H9 (cell line): ENCODE data around the gene ACOX1. TPM values are rescaled to one million over a fixed set of nuclear protein-coding genes. Genes with fewer than 3 reads are reported as not detected.
A peak's percentile ranks its signal among the peaks of the same experiment; 100 is the strongest.

ENCODE experiments used
- DNase-seq: peaks from one replicate; pipeline ENCODE4 v3.0.0-alpha.2; 2017
- H2AFZ ChIP-seq: one replicate; pipeline ENCODE4 v1.6.1; 2013; ENCODE audit warnings: mild to moderate bottlenecking, low read length, control low read depth, moderate library complexity
- H2AK5ac ChIP-seq: 2 replicates; pipeline ENCODE4 v1.6.1; 2013; ENCODE audit warnings: low read length, control low read depth, mixed read lengths; ENCODE audit not compliant: insufficient read length
- H2BK120ac ChIP-seq: one replicate; pipeline ENCODE4 v1.6.1; 2013; ENCODE audit warnings: low read depth, mild to moderate bottlenecking, low read length, control low read depth, inconsistent platforms; ENCODE audit not compliant: poor library complexity, severe bottlenecking
- H2BK12ac ChIP-seq: 2 replicates; pipeline ENCODE4 v1.6.1; 2013; ENCODE audit warnings: low read length, control low read depth, mixed read lengths, low read depth; ENCODE audit not compliant: insufficient read length
- H2BK15ac ChIP-seq: 2 replicates; pipeline ENCODE4 v1.6.1; 2013; ENCODE audit warnings: low read depth, low read length, control low read depth
- H2BK20ac ChIP-seq: one replicate; pipeline ENCODE4 v1.6.1; 2013; ENCODE audit warnings: low read depth, mild to moderate bottlenecking, low read length, control low read depth, inconsistent platforms; ENCODE audit not compliant: poor library complexity, severe bottlenecking
- H2BK5ac ChIP-seq: 2 replicates; pipeline ENCODE4 v1.6.1; 2013; ENCODE audit warnings: low read length, control low read depth, mixed read lengths; ENCODE audit not compliant: insufficient read length
- H3K14ac ChIP-seq: 2 replicates; pipeline ENCODE4 v1.6.1; 2013; ENCODE audit warnings: low read length, control low read depth; ENCODE audit not compliant: insufficient read depth
- H3K18ac ChIP-seq: 2 replicates; pipeline ENCODE4 v1.6.1; 2013; ENCODE audit warnings: low read depth, mild to moderate bottlenecking, mixed read lengths, low read length, control low read depth; ENCODE audit not compliant: insufficient read length
- H3K23ac ChIP-seq: 2 replicates; pipeline ENCODE4 v1.6.1; 2013; ENCODE audit warnings: low read length, control low read depth, mixed read lengths, low read depth; ENCODE audit not compliant: insufficient read length
- H3K23me2 ChIP-seq: 2 replicates; pipeline ENCODE4 v1.6.1; 2013; ENCODE audit warnings: low read depth, mild to moderate bottlenecking, mixed read lengths, low read length, control low read depth; ENCODE audit not compliant: insufficient read length, poor library complexity, severe bottlenecking
- H3K27ac ChIP-seq: 2 replicates; pipeline ENCODE4 v1.5.1; 2013; ENCODE audit warnings: low read length, control low read depth, mixed read lengths, low read depth; ENCODE audit not compliant: insufficient read length
- H3K27me3 ChIP-seq: 2 replicates; pipeline ENCODE4 v1.6.1; 2013; ENCODE audit warnings: low read length, control low read depth, inconsistent platforms; ENCODE audit not compliant: insufficient read depth
- H3K4ac ChIP-seq: 2 replicates; pipeline ENCODE4 v1.6.1; 2013; ENCODE audit warnings: low read depth, mild to moderate bottlenecking, control low read depth, inconsistent platforms, low read length, moderate library complexity
- H3K4me1 ChIP-seq: 2 replicates; pipeline ENCODE4 v1.6.1; 2013; ENCODE audit warnings: low read length, control low read depth, inconsistent platforms; ENCODE audit not compliant: insufficient read depth
- H3K4me2 ChIP-seq: 2 replicates; pipeline ENCODE4 v1.6.1; 2013; ENCODE audit warnings: low read length, control low read depth, mixed read lengths; ENCODE audit not compliant: insufficient read length, insufficient read depth
- H3K56ac ChIP-seq: 2 replicates; pipeline ENCODE4 v1.6.1; 2013; ENCODE audit warnings: low read depth, mild to moderate bottlenecking, mixed read lengths, low read length, control low read depth; ENCODE audit not compliant: insufficient read length
- H3K79me1 ChIP-seq: 2 replicates; pipeline ENCODE4 v1.6.1; 2013; ENCODE audit warnings: low read depth, mild to moderate bottlenecking, moderate library complexity, low read length, control low read depth, inconsistent platforms; ENCODE audit not compliant: insufficient read depth, poor library complexity, severe bottlenecking
- H3K79me2 ChIP-seq: 2 replicates; pipeline ENCODE4 v1.6.1; 2013; ENCODE audit warnings: low read length, control low read depth, inconsistent platforms; ENCODE audit not compliant: insufficient read depth
- H3K9ac ChIP-seq: 2 replicates; pipeline ENCODE4 v1.6.1; 2013; ENCODE audit warnings: low read length, control low read depth, mixed read lengths; ENCODE audit not compliant: insufficient read length; ENCODE audit errors: extremely low read depth
- H3K9me3 ChIP-seq: one replicate; pipeline ENCODE4 v1.6.1; 2013; ENCODE audit warnings: low read depth, low read length, inconsistent platforms; ENCODE audit not compliant: control insufficient read depth
- H3T11ph ChIP-seq: one replicate; pipeline ENCODE4 v1.6.1; 2013; ENCODE audit warnings: mild to moderate bottlenecking, low read length, control low read depth, inconsistent platforms
- H4K20me1 ChIP-seq: one replicate; pipeline ENCODE4 v1.6.1; 2013; ENCODE audit not compliant: control insufficient read depth, insufficient read length, insufficient read depth
- H4K5ac ChIP-seq: 2 replicates; pipeline ENCODE4 v1.6.1; 2013; ENCODE audit warnings: low read depth, mild to moderate bottlenecking, mixed read lengths, low read length, control low read depth; ENCODE audit not compliant: insufficient read length
- H4K8ac ChIP-seq: replicated peaks from 2 replicates; pipeline ENCODE4 v1.6.1; 2013; ENCODE audit warnings: low read length, control low read depth, mixed read lengths, low read depth; ENCODE audit not compliant: insufficient read length
- H4K91ac ChIP-seq: 2 replicates; pipeline ENCODE4 v1.6.1; 2013; ENCODE audit warnings: low read depth, mild to moderate bottlenecking, moderate library complexity, mixed read lengths, low read length, control low read depth; ENCODE audit not compliant: insufficient read length
- H3K27ac Mint-ChIP-seq, 3 experiments: 2 replicates in 2 of 3; 3 replicates in 1 of 3; pipeline ENCODE4 v1.8.0; 2020 to 2021; ENCODE audit warnings: mixed read lengths in 3 of 3, mild to moderate bottlenecking in 1 of 3, moderate library complexity in 1 of 3
- H3K27me3 Mint-ChIP-seq: 2 replicates; pipeline ENCODE4 v1.8.0; 2021; ENCODE audit warnings: low read depth, mild to moderate bottlenecking, moderate library complexity, mixed read lengths
- H3K36me3 Mint-ChIP-seq, 3 experiments: 2 replicates in 2 of 3; 3 replicates in 1 of 3; pipeline ENCODE4 v1.8.0; 2020 to 2021; ENCODE audit warnings: low read depth in 3 of 3, mixed read lengths in 3 of 3; ENCODE audit not compliant: insufficient read depth in 1 of 3
- H3K4me1 Mint-ChIP-seq, 2 experiments: 2 replicates each; pipeline ENCODE4 v1.8.0; 2020; ENCODE audit warnings: mixed read lengths in 2 of 2
- H3K4me3 Mint-ChIP-seq, 2 experiments: 2 replicates in 1 of 2; 3 replicates in 1 of 2; pipeline ENCODE4 v1.8.0; 2020 to 2021; ENCODE audit warnings: mild to moderate bottlenecking in 2 of 2, mixed read lengths in 2 of 2, moderate library complexity in 1 of 2
- H3K9me3 Mint-ChIP-seq, 2 experiments: 2 replicates in 1 of 2; 3 replicates in 1 of 2; pipeline ENCODE4 v1.8.0; 2020; ENCODE audit warnings: mild to moderate bottlenecking in 2 of 2, mixed read lengths in 2 of 2, moderate library complexity in 1 of 2
- WGBS: extraction: QIAGEN DNeasy Blood & Tissue Kit; methylation state at CpG from one replicate; pipeline ENCODE4 v1.1.7; 2013; ENCODE audit warnings: missing lambda C conversion rate, low lambda C conversion rate, mixed read lengths; ENCODE audit not compliant: insufficient read length; ENCODE audit errors: extremely low coverage; 5-methylcytosine and 5-hydroxymethylcytosine counted together
- total RNA-seq: library from RNA; stranded (reverse); gene quantifications from 2 replicates; pipeline ENCODE4 v1.2.1, GENCODE V29; 2021
- TF ChIP-seq, protein P1 (sequence below): fragments of 200-600 bp; sonication (generic); conservative IDR thresholded peaks from 3 replicates; pipeline ENCODE4 v1.8.0; 2021; ENCODE audit warnings: antibody characterized with exemption, mild to moderate bottlenecking

ACOX1 gene
- total RNA-seq, 1 experiment from 2014 or later, result 27.4 TPM

DNA sequence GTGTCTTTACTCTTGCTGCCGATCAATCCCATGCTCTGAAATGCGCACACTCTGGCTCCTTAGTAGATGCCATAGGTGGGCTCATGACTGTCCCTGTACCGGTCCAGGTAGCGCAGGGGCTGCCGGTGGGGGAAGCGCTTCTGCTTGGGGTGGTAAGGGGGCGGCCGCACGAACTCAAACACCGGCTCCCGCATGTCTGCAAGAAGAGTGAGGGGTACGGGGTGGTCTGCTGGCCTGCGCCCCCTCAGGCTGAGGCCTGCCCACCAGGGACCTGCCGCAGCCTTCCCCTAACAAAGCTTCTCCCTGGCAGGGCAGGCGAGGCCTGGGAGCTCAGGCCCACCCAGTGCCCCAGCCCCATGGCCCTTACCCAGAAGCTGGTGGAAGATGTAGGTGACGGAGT, 80.2 kb downstream of the ACOX1 start:
- no peak overlapping the region for H3K27ac ChIP-seq
- peak overlapping the region in 1 of 3 experiments; percentile 82; a peak in 2 of 7 replicates for H3K27ac Mint-ChIP-seq
- no peaks in the 10 kb centered on the region for H3K9me3 Mint-ChIP-seq

More for the DNA sequence above, 80.2 kb downstream of the ACOX1 start:
- no peak overlapping the region for H4K5ac ChIP-seq
- H2BK15ac ChIP-seq, result no peak overlapping the region
- H2BK120ac ChIP-seq, result no peak overlapping the region
- no peak overlapping the region; the same call in 1 of the 2 replicates for H3K14ac ChIP-seq
- H3K27me3 ChIP-seq, result no peaks in the 10 kb centered on the region
- Mint-ChIP-seq H3K27me3 (no peaks in the 10 kb centered on the region; the same call in 1 of the 2 replicates), H3K4me1 (peaks cover 23 to 27% of the 10 kb centered on the region in 2 experiments), H3K4me3 (no peak overlapping the region; a peak in 1 of 5 replicates), H3K36me3 (peaks cover 14 to 48% (median 40%) of the 10 kb centered on the region in 3 experiments)
- no peaks in the 10 kb centered on the region for H3K79me1 ChIP-seq
- no peaks in the 10 kb centered on the region for H4K20me1 ChIP-seq
- H3K23me2 ChIP-seq, result peaks cover 8% of the 10 kb centered on the region
- H2AFZ ChIP-seq, result no peak overlapping the region
- H2BK12ac ChIP-seq, result no peak overlapping the region
- no peak overlapping the region for H4K8ac ChIP-seq
- no peaks in the 10 kb centered on the region; the same call in 1 of the 2 replicates for H3K4me1 ChIP-seq
- WGBS, result no CpG with 5 or more reads among the region's 16 CpGs
- TF ChIP-seq, protein P1, sequence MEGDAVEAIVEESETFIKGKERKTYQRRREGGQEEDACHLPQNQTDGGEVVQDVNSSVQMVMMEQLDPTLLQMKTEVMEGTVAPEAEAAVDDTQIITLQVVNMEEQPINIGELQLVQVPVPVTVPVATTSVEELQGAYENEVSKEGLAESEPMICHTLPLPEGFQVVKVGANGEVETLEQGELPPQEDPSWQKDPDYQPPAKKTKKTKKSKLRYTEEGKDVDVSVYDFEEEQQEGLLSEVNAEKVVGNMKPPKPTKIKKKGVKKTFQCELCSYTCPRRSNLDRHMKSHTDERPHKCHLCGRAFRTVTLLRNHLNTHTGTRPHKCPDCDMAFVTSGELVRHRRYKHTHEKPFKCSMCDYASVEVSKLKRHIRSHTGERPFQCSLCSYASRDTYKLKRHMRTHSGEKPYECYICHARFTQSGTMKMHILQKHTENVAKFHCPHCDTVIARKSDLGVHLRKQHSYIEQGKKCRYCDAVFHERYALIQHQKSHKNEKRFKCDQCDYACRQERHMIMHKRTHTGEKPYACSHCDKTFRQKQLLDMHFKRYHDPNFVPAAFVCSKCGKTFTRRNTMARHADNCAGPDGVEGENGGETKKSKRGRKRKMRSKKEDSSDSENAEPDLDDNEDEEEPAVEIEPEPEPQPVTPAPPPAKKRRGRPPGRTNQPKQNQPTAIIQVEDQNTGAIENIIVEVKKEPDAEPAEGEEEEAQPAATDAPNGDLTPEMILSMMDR, result no peak
- H3T11ph ChIP-seq, result no peak overlapping the region
- H3K56ac ChIP-seq, result no peak overlapping the region
- no peak overlapping the region for H2AK5ac ChIP-seq
- H3K4me2 ChIP-seq, result no peak overlapping the region
- H4K91ac ChIP-seq, result no peak overlapping the region
- H3K79me2 ChIP-seq, result no peaks in the 10 kb centered on the region
- H2BK5ac ChIP-seq, result no peak overlapping the region
- H3K9me3 ChIP-seq, result no peaks in the 10 kb centered on the region
- no peak overlapping the region for H3K9ac ChIP-seq
- H3K23ac ChIP-seq, result no peak overlapping the region
- no peak overlapping the region for H2BK20ac ChIP-seq
- H3K18ac ChIP-seq, result no peak overlapping the region
- no peak for DNase-seq
- no peak overlapping the region for H3K4ac ChIP-seq
